Measurements from ENCODE around the gene ANXA5.

DNA sequence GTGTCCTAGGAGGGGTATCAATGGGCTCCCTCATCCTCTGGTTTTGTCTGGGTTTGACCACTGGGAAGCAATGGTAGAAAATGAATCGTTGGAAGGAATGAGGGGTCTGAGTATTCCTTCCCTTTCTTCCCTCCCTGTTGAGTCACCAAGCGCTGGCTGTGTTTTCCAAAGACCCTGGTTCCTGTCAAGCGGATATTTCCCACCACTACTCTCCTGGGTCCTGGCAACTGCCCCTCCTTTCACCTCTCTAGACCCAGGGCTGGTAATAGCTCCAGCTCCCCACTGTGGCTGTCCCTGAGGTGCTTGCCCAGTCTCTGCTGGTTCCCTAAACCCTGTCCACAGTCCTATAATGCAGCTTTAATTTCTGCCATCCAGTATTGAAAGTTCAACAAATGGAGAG, 46.0 kb upstream of the ANXA5 start:
- no peak for TF ChIP-seq POLR2A (IDR thresholded peaks at IDR 0.05; ENCODE audit: low read depth, low read length)
- TF ChIP-seq, protein P1, sequence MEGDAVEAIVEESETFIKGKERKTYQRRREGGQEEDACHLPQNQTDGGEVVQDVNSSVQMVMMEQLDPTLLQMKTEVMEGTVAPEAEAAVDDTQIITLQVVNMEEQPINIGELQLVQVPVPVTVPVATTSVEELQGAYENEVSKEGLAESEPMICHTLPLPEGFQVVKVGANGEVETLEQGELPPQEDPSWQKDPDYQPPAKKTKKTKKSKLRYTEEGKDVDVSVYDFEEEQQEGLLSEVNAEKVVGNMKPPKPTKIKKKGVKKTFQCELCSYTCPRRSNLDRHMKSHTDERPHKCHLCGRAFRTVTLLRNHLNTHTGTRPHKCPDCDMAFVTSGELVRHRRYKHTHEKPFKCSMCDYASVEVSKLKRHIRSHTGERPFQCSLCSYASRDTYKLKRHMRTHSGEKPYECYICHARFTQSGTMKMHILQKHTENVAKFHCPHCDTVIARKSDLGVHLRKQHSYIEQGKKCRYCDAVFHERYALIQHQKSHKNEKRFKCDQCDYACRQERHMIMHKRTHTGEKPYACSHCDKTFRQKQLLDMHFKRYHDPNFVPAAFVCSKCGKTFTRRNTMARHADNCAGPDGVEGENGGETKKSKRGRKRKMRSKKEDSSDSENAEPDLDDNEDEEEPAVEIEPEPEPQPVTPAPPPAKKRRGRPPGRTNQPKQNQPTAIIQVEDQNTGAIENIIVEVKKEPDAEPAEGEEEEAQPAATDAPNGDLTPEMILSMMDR (conservative IDR thresholded peaks at IDR 0.05; ENCODE audit: low read depth, low read length), result no peak
- no peak for TF ChIP-seq BHLHE40 (IDR thresholded peaks at IDR 0.05; ENCODE audit: low read depth, low read length)
- TF ChIP-seq FOS (IDR thresholded peaks at IDR 0.05; ENCODE audit: low read depth, low read length), result no peak
- no peak for TF ChIP-seq CHD1 (IDR thresholded peaks at IDR 0.05; ENCODE audit: low read depth, low read length)
- TF ChIP-seq MXI1 (IDR thresholded peaks at IDR 0.05; ENCODE audit: borderline replicate concordance, low read depth, low read length), result no peak
- TF ChIP-seq RFX5 (IDR thresholded peaks at IDR 0.05; ENCODE audit: low read depth, low read length), result no peak
- TF ChIP-seq ELK1 (IDR thresholded peaks at IDR 0.05; ENCODE audit: borderline replicate concordance, low read depth, low read length), result no peak
- no peak for TF ChIP-seq SMC3 (IDR thresholded peaks at IDR 0.05; ENCODE audit: low read depth, low read length)
- TF ChIP-seq MAZ (IDR thresholded peaks at IDR 0.05; ENCODE audit: borderline replicate concordance, low read depth, low read length), result no peak
- TF ChIP-seq MAFK (IDR thresholded peaks at IDR 0.05; ENCODE audit: low read depth, low read length), result no peak
